HCT116 (cell line): Measurements from ENCODE around the gene MTA3. TPM values are rescaled to one million over a fixed set of nuclear protein-coding genes. Genes with fewer than 3 reads are reported as not detected.

Experiments
- ATAC-seq: fragments of 200-7000 bp; cut with Tn5 transposase; 2 replicates; pipeline ENCODE4 v1.9.1; 2020; ENCODE audit warnings: mild to moderate bottlenecking, moderate library complexity
- BruUV-seq: library from RNA; stranded (reverse); fragments of 400-500 nt; replicated peaks from 2 replicates; lab custom pipeline; 2021; lab: Mats Ljungman, UMichigan
- CTCF ChIA-PET: fragments of 300-600 bp; sonication (Branson Sonifier 250); formaldehyde crosslinking; loops from one replicate; lab custom pipeline; 2021; ENCODE audit warnings: antibody characterized with exemption; lab: Charles Lee
- POLR2A ChIA-PET: fragments of 300-600, 350-600 bp; sonication (Branson Sonifier 250); formaldehyde crosslinking; loops from one replicate; lab custom pipeline; 2021; ENCODE audit warnings: antibody characterized with exemption; lab: Charles Lee
- RAD21 ChIA-PET, 2 experiments: fragments of 300-600 bp; sonication (Branson Sonifier 250); formaldehyde crosslinking; loops; one replicate each; lab custom pipeline; 2023; ENCODE audit warnings: low total read pairs in 2 of 2; ENCODE audit not compliant: uncharacterized antibody in 2 of 2, unreplicated experiment in 2 of 2, low non-redundant PET in 1 of 2; lab: Charles Lee
- DNase-seq: peaks from one replicate; pipeline ENCODE4 v3.0.0-alpha.2; 2010; ENCODE audit warnings: low read depth, low spot score
- H2AFZ ChIP-seq: fragments of 200-600 bp; shearing (Covaris generic), sonication (generic); 2 replicates; pipeline ENCODE4 v1.6.1; 2017; ENCODE audit warnings: low read depth, mixed run types, mixed read lengths, antibody characterized with exemption, low read length; ENCODE audit not compliant: poor library complexity, severe bottlenecking
- H3K27ac ChIP-seq: 2 replicates; pipeline ENCODE4 v1.5.1; 2012; ENCODE audit warnings: low read depth, low read length
- H3K27me3 ChIP-seq: fragments of 200-600 bp; sonication (generic); 2 replicates; pipeline ENCODE4 v1.6.1; 2016; ENCODE audit warnings: mixed run types, low read length, mixed read lengths; ENCODE audit not compliant: insufficient read depth
- H3K36me3 ChIP-seq, 2 experiments: fragments of 200-500 bp in 1 of 2; fragments of 200-600 bp in 1 of 2; sonication (Bioruptor generic) in 1 of 2; sonication (generic) in 1 of 2; 2 replicates each; pipeline versions ENCODE4 v1.5.1 to v1.6.1; 2014 to 2016; ENCODE audit warnings: low read length in 2 of 2, inconsistent platforms in 1 of 2, mixed read lengths in 1 of 2, mixed run types in 1 of 2; ENCODE audit not compliant: insufficient read depth in 2 of 2, control insufficient read depth in 1 of 2
- H3K4me1 ChIP-seq, 2 experiments: fragments of 200-600 bp in 1 of 2; sonication (generic) in 1 of 2; 2 replicates each; pipeline versions ENCODE4 v1.5.1 to v1.6.1; 2012 to 2017; ENCODE audit warnings: low read length in 2 of 2, inconsistent platforms in 1 of 2, mild to moderate bottlenecking in 1 of 2, mixed read lengths in 1 of 2, mixed run types in 1 of 2, moderate library complexity in 1 of 2; ENCODE audit not compliant: insufficient read depth in 2 of 2, control insufficient read depth in 1 of 2
- H3K4me2 ChIP-seq: fragments of 200-600 bp; sonication (generic); 2 replicates; pipeline ENCODE4 v1.6.1; 2017; ENCODE audit warnings: mixed run types, low read length, mixed read lengths
- H3K4me3 ChIP-seq, 2 experiments: fragments of 200-600 bp in 1 of 2; sonication (generic) in 1 of 2; replicated peaks in 1 of 2; 2 replicates each; pipeline ENCODE4 v1.5.1; 2011 to 2016; ENCODE audit warnings: low read length in 2 of 2, control low read depth in 1 of 2, low read depth in 1 of 2, mild to moderate bottlenecking in 1 of 2, mixed read lengths in 1 of 2, mixed run types in 1 of 2
- H3K79me2 ChIP-seq: fragments of 200-600 bp; sonication (generic); 2 replicates; pipeline ENCODE4 v1.6.1; 2017; ENCODE audit warnings: mild to moderate bottlenecking, mixed run types, low read length, moderate library complexity, mixed read lengths; ENCODE audit not compliant: insufficient read depth
- H3K9ac ChIP-seq: fragments of 200-600 bp; sonication (generic); 2 replicates; pipeline ENCODE4 v1.6.1; 2016; ENCODE audit warnings: low read length, mixed read lengths
- H3K9me2 ChIP-seq: fragments of 200-600 bp; sonication (generic), shearing (Covaris generic); 2 replicates; pipeline ENCODE4 v1.6.1; 2017; ENCODE audit warnings: mixed run types, mild to moderate bottlenecking, moderate library complexity; ENCODE audit not compliant: insufficient read depth
- H3K9me3 ChIP-seq, 2 experiments: fragments of 200-500 bp in 1 of 2; fragments of 200-600 bp in 1 of 2; sonication (Bioruptor generic) in 1 of 2; sonication (generic) in 1 of 2; 2 replicates each; pipeline ENCODE4 v1.6.1; 2014 to 2017; ENCODE audit warnings: low read length in 2 of 2, mixed read lengths in 2 of 2, inconsistent platforms in 1 of 2, low read depth in 1 of 2, mild to moderate bottlenecking in 1 of 2, mixed run types in 1 of 2, moderate library complexity in 1 of 2; ENCODE audit not compliant: control insufficient read depth in 1 of 2, insufficient read depth in 1 of 2
- H4K20me1 ChIP-seq: fragments of 200-600 bp; sonication (generic), shearing (Covaris generic); 2 replicates; pipeline ENCODE4 v1.6.1; 2017; ENCODE audit warnings: mixed run types, mild to moderate bottlenecking, moderate library complexity; ENCODE audit not compliant: insufficient read depth
- CEBPB ChIP-seq: IDR thresholded peaks from 2 replicates; pipeline ENCODE4 v1.6.1; 2012; ENCODE audit warnings: low read depth
- EGR1 ChIP-seq: IDR thresholded peaks from 2 replicates; pipeline ENCODE4 v1.6.1; 2012; ENCODE audit warnings: low read depth
- ELF1 ChIP-seq: IDR thresholded peaks from 2 replicates; pipeline ENCODE4 v1.6.1; 2012; ENCODE audit warnings: low read depth, borderline replicate concordance
- EZH2 ChIP-seq: fragments of 200-600 bp; sonication (generic); IDR thresholded peaks from 2 replicates; pipeline ENCODE4 v1.6.1; 2017; ENCODE audit warnings: antibody characterized with exemption, mixed run types
- FOSL1 ChIP-seq: IDR thresholded peaks from 2 replicates; pipeline ENCODE4 v1.6.1; 2012; ENCODE audit warnings: low read depth
- POLR2A ChIP-seq: IDR thresholded peaks from 2 replicates; pipeline ENCODE4 v1.7.0; 2011; ENCODE audit warnings: borderline replicate concordance; ENCODE audit not compliant: insufficient read depth, insufficient read length; ENCODE audit errors: extremely low read depth
- POLR2AphosphoS5 ChIP-seq: IDR thresholded peaks from 2 replicates; pipeline ENCODE4 v1.6.1; 2011; ENCODE audit warnings: mild to moderate bottlenecking, low read depth, low read length, moderate library complexity
- RAD21 ChIP-seq: IDR thresholded peaks from 2 replicates; pipeline ENCODE4 v1.6.1; 2012; ENCODE audit warnings: low read depth, mild to moderate bottlenecking
- SP1 ChIP-seq: IDR thresholded peaks from 2 replicates; pipeline ENCODE4 v1.6.1; 2012; ENCODE audit warnings: low read depth
- SRF ChIP-seq: IDR thresholded peaks from 2 replicates; pipeline ENCODE4 v1.6.1; 2012; ENCODE audit warnings: low read depth
- intact Hi-C: fragments of 100-400 bp; cut with micrococcal nuclease; formaldehyde crosslinking; loops from 2 replicates; pipeline ENCODE4 v1.10.0; 2022
- total RNA-seq: library from RNA; stranded (reverse); gene quantifications from one replicate; pipeline ENCODE4 v1.2.1, GENCODE V29; 2021; ENCODE audit not compliant: unreplicated experiment
- TF ChIP-seq, protein P1 (sequence below): IDR thresholded peaks from 2 replicates; pipeline ENCODE4 v1.6.1; 2012
- TF ChIP-seq, protein P2 (sequence below): IDR thresholded peaks from 2 replicates; pipeline ENCODE4 v1.6.1; 2012

Gene MTA3
- total RNA-seq, 1 experiment from 2014 or later = 46.3 TPM

DNA sequence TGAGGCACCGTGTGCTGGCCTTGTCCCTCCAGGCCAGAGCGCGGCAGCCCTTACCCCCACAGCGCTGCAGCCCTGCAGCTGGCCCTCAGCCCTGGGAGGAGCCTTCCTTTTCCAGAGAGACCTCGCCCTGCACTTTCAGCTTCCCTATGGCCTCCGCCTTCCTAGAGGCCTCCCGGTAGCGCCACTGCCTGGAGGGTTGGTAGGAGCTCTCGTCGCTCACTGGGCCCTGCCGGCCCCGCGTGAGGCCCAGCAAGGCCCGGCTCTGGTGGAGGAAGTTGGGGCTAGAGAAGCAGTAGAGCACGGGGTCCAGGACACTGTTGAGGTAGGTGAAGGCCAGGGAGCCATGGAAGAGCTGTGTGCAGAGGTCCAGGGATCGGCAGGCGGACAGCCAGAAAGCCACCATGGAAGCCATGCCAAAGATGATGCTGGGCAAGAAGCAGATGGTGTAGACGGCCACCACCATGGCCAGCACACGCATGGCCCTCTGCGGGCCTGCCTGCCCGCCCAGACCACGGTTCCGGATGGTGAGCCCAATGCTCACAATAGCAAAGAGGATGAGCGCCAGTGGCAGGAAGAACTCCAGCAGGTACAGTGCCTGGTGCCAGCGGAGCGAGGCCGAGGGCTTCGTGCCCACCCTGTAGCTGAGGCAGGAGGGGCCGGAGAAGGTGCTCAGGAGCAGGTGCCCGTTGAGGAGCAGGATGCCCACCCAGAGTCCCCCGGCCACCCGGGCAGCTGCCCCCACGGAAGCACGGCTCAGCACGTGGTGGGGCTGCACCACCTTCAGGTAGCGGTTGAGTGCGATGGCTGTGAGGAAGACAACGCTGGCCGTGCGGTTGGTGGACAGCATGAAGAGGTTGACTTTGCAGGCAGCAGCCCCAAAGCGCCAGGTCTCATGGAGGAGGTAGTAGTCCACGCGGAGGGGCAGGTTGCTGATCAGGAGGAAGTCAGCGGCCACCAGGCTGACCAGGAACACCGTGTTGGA lies 194.7 kb downstream of the MTA3 start:
- no peak for ATAC-seq
- no TSS peak for BruUV-seq
- POLR2A ChIA-PET = no interaction called here
- H3K4me3 ChIP-seq = no peak overlapping the region
- H3K79me2 ChIP-seq = no peaks in the 10 kb centered on the region
- H3K9ac ChIP-seq = no peak overlapping the region
- H3K27ac ChIP-seq = no peak overlapping the region
- H3K4me1 ChIP-seq = peaks cover 0 to 6% of the 10 kb centered on the region in 2 experiments; a peak in 2 of 4 replicates
- CTCF ChIA-PET = no interaction called here
- intact Hi-C loops = no loop called here
- no peak overlapping the region for H2AFZ ChIP-seq
- no peak for DNase-seq
- H3K4me2 ChIP-seq = no peak overlapping the region
- no peaks in the 10 kb centered on the region for H3K9me3 ChIP-seq
- TF ChIP-seq EZH2 (no peak), ELF1 (no peak), CEBPB (no peak), SP1 (no peak), RAD21 (no peak), EGR1 (no peak), POLR2A (no peak)
- TF ChIP-seq, protein P1, sequence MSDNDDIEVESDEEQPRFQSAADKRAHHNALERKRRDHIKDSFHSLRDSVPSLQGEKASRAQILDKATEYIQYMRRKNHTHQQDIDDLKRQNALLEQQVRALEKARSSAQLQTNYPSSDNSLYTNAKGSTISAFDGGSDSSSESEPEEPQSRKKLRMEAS = no peak
- TF ChIP-seq, protein P2, sequence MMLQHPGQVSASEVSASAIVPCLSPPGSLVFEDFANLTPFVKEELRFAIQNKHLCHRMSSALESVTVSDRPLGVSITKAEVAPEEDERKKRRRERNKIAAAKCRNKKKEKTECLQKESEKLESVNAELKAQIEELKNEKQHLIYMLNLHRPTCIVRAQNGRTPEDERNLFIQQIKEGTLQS = no peak
- H3K36me3 ChIP-seq = no peaks in the 10 kb centered on the region
- H3K27me3 ChIP-seq = no peaks in the 10 kb centered on the region
- no peaks in the 10 kb centered on the region for H4K20me1 ChIP-seq
- RAD21 ChIA-PET = no interaction called here
- H3K9me2 ChIP-seq = no peaks in the 10 kb centered on the region

DNA sequence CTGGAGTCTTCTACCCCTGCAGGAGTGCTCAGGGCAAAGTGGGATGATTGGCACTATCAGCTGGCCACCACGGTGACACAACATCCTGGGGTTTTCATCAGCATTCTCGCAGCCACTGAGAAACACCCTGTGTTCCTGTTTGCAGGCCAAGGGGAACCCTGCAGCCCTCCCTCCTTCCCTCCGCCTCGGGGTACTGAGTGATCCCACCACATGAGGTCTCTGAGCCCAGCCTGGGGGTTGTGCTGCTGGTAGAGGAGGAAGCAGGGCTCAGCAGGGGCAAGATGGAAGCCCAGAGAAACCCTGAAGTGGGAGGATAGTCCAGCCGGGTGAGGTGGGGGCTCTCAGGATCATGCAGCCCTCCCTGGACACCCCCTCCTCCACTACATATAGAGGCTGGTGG lies 195.7 kb downstream of the MTA3 start, which contains the start of gene OXER1:
OXER1 (minus strand) TSS at position 40 of the 400 bp plus-strand sequence. CDS start 73 bp downstream, outside the sequence.
- no peaks in the 10 kb centered on the region for H3K9me3 ChIP-seq
- ATAC-seq (no peak), DNase-seq (no peak)
- intact Hi-C loops = no loop called here
- no peak within 1 kb of the TSS for H3K4me3 ChIP-seq
- no peak within 1 kb of the TSS for H3K4me2 ChIP-seq
- no peak within 1 kb of the TSS for H2AFZ ChIP-seq
- ChIA-PET RAD21 (no interaction called here), CTCF (no interaction called here), POLR2A (no interaction called here)
- H4K20me1 ChIP-seq = no peaks in the 10 kb centered on the region
- no peaks in the 10 kb centered on the region for H3K36me3 ChIP-seq
- H3K9ac ChIP-seq = no peak within 1 kb of the TSS
- TF ChIP-seq EGR1 (no peak), FOSL1 (no peak), EZH2 (no peak), SP1 (no peak), POLR2AphosphoS5 (no peak), SRF (no peak)
- no peaks in the 10 kb centered on the region for H3K79me2 ChIP-seq
- H3K4me1 ChIP-seq = peaks cover 0 to 6% of the 10 kb centered on the region in 2 experiments; a peak in 2 of 4 replicates
- no peaks in the 10 kb centered on the region for H3K27me3 ChIP-seq
- H3K9me2 ChIP-seq = no peaks in the 10 kb centered on the region
- H3K27ac ChIP-seq = no peak within 1 kb of the TSS
- BruUV-seq = no TSS peak
